ENCODE results near the gene EGFL6. TPM values are rescaled to one million over a fixed set of nuclear protein-coding genes. Genes with fewer than 3 reads are reported as not detected.
"Not testable (repeated sequence)": the region's sequence is repeated elsewhere in the genome, so short reads cannot be mapped to it uniquely, and the experiment has no call there.

Gene EGFL6
- total RNA-seq, 1 experiment from 2014 or later: not detected

GRCh38 chrX:13622401-13622964, 53.1 kb downstream of the EGFL6 start:
- no peaks in the 10 kb centered on the region for H3K36me3 ChIP-seq
- H3K27ac ChIP-seq: no peak overlapping the region
- no peaks in the 10 kb centered on the region for H3K27me3 ChIP-seq
- no peak overlapping the region for H3K4me3 ChIP-seq
- no peak for DNase-seq
- H3K4me1 ChIP-seq: no peaks in the 10 kb centered on the region
- no peaks in the 10 kb centered on the region for H3K9me3 ChIP-seq (replicated peaks)

GRCh38 chrX:13627306-13627705, 57.9 kb downstream of the EGFL6 start:
- Histone ChIP-seq H3K27ac (no peak overlapping the region), H3K4me1 (no peaks in the 10 kb centered on the region), H3K36me3 (no peaks in the 10 kb centered on the region), H3K4me3 (no peak overlapping the region), H3K9me3 (replicated peaks) (no peaks in the 10 kb centered on the region), H3K27me3 (no peaks in the 10 kb centered on the region)
- no peak for DNase-seq

GRCh38 chrX:13637224-13637623, 67.8 kb downstream of the EGFL6 start:
- not testable (repeated sequence) for H3K27ac ChIP-seq; H3K4me1 ChIP-seq; H3K4me3 ChIP-seq; H3K36me3 ChIP-seq; DNase-seq; H3K9me3 ChIP-seq (replicated peaks); H3K27me3 ChIP-seq

GRCh38 chrX:13638021-13638420, 68.6 kb downstream of the EGFL6 start:
- 0 out of 2 replicates have a peak, but pooled peaks cover 4% of the 10 kb centered on the region for H3K9me3 ChIP-seq (replicated peaks)
- H3K4me1 ChIP-seq: no peaks in the 10 kb centered on the region
- DNase-seq: no peak
- H3K27ac ChIP-seq: no peak overlapping the region
- H3K36me3 ChIP-seq: no peaks in the 10 kb centered on the region
- no peaks in the 10 kb centered on the region for H3K27me3 ChIP-seq
- H3K4me3 ChIP-seq: no peak overlapping the region

GRCh38 chrX:13638826-13639225, 69.4 kb downstream of the EGFL6 start:
- no peak overlapping the region for H3K27ac ChIP-seq
- no peaks in the 10 kb centered on the region for H3K36me3 ChIP-seq
- 0 out of 2 replicates have a peak, but pooled peaks cover 4% of the 10 kb centered on the region for H3K9me3 ChIP-seq (replicated peaks)
- no peak overlapping the region for H3K4me3 ChIP-seq
- H3K27me3 ChIP-seq: no peaks in the 10 kb centered on the region
- no peaks in the 10 kb centered on the region for H3K4me1 ChIP-seq
- no peak for DNase-seq

- H3K36me3 ChIP-seq; H3K4me1 ChIP-seq; DNase-seq; H3K27me3 ChIP-seq; H3K9me3 ChIP-seq (replicated peaks); H3K27ac ChIP-seq; H3K4me3 ChIP-seq: not testable (repeated sequence)
These were observed 72.3 kb downstream of the EGFL6 start for GRCh38 chrX:13641684-13642083.

GRCh38 chrX:13645464-13646153, 76.2 kb downstream of the EGFL6 start:
- no peak for DNase-seq
- Histone ChIP-seq H3K9me3 (replicated peaks) (no peaks in the 10 kb centered on the region), H3K27me3 (no peaks in the 10 kb centered on the region), H3K36me3 (no peaks in the 10 kb centered on the region), H3K27ac (no peak overlapping the region), H3K4me3 (no peak overlapping the region), H3K4me1 (peaks cover 20% of the 10 kb centered on the region)

GRCh38 chrX:13646154-13646549, 76.8 kb downstream of the EGFL6 start:
- Histone ChIP-seq H3K27ac (no peak overlapping the region), H3K36me3 (no peaks in the 10 kb centered on the region), H3K4me1 (peaks cover 20% of the 10 kb centered on the region), H3K4me3 (no peak overlapping the region), H3K9me3 (replicated peaks) (no peaks in the 10 kb centered on the region), H3K27me3 (no peaks in the 10 kb centered on the region)
- peak; percentile 66 to 81 for DNase-seq

GRCh38 chrX:13647709-13648212, 78.4 kb downstream of the EGFL6 start:
- Histone ChIP-seq H3K4me3 (peak overlapping the region; percentile 2), H3K36me3 (no peaks in the 10 kb centered on the region), H3K9me3 (replicated peaks) (no peaks in the 10 kb centered on the region), H3K27ac (peak overlapping the region; percentile 53), H3K27me3 (no peaks in the 10 kb centered on the region), H3K4me1 (peaks cover 20% of the 10 kb centered on the region)
- DNase-seq: peak; percentile 90 to 95

GRCh38 chrX:13648336-13648735, 78.9 kb downstream of the EGFL6 start:
- not testable (repeated sequence) for H3K4me3 ChIP-seq; DNase-seq; H3K9me3 ChIP-seq (replicated peaks); H3K36me3 ChIP-seq; H3K27me3 ChIP-seq
- Histone ChIP-seq H3K4me1 (peaks cover 20% of the 10 kb centered on the region), H3K27ac (peak overlapping the region; percentile 53)

- Histone ChIP-seq H3K4me1 (peaks cover 20% of the 10 kb centered on the region), H3K27ac (no peak overlapping the region), H3K9me3 (replicated peaks) (no peaks in the 10 kb centered on the region), H3K36me3 (no peaks in the 10 kb centered on the region), H3K27me3 (no peaks in the 10 kb centered on the region), H3K4me3 (no peak overlapping the region)
- no peak for DNase-seq
These were observed 80.4 kb downstream of the EGFL6 start for GRCh38 chrX:13649838-13650237.

GRCh38 chrX:13650318-13650717, 80.9 kb downstream of the EGFL6 start:
- Histone ChIP-seq H3K4me3 (no peak overlapping the region), H3K27me3 (no peaks in the 10 kb centered on the region), H3K9me3 (replicated peaks) (no peaks in the 10 kb centered on the region), H3K36me3 (no peaks in the 10 kb centered on the region), H3K4me1 (peaks cover 20% of the 10 kb centered on the region), H3K27ac (no peak overlapping the region)
- DNase-seq: no peak

- Histone ChIP-seq H3K27ac (no peak overlapping the region), H3K4me1 (peaks cover 20% of the 10 kb centered on the region), H3K27me3 (no peaks in the 10 kb centered on the region), H3K9me3 (replicated peaks) (no peaks in the 10 kb centered on the region), H3K4me3 (no peak overlapping the region), H3K36me3 (no peaks in the 10 kb centered on the region)
- no peak for DNase-seq
These were observed 81.7 kb downstream of the EGFL6 start for GRCh38 chrX:13651150-13651549.

GRCh38 chrX:13652287-13652793, 82.9 kb downstream of the EGFL6 start:
- Histone ChIP-seq H3K9me3 (replicated peaks) (no peaks in the 10 kb centered on the region), H3K27ac (peak overlapping the region; percentile 69), H3K36me3 (no peaks in the 10 kb centered on the region), H3K4me1 (peaks cover 9% of the 10 kb centered on the region), H3K27me3 (no peaks in the 10 kb centered on the region), H3K4me3 (peak overlapping the region; percentile 67)
- peak in 1 of 2 experiments; percentile 44 for DNase-seq

GRCh38 chrX:13652850-13653693, 83.7 kb downstream of the EGFL6 start, which contains the start of gene TCEANC:
TSS of gene TCEANC (plus strand) at chrX:13653141. CDS start at chrX:13662509, 9,368 bp downstream.
- Histone ChIP-seq H3K27ac (peak within 1 kb of the TSS; percentile 69), H3K9me3 (replicated peaks) (no peaks in the 10 kb centered on the region), H3K4me1 (peaks cover 1% of the 10 kb centered on the region), H3K27me3 (no peaks in the 10 kb centered on the region), H3K4me3 (peak within 1 kb of the TSS; percentile 67), H3K36me3 (no peaks in the 10 kb centered on the region)
- DNase-seq: peak; percentile 98 to 99

Measured in SJCRH30 (cell line).